H1 (cell line): ENCODE data around the gene IKZF3. TPM values are rescaled to one million over a fixed set of nuclear protein-coding genes. Genes with fewer than 3 reads are reported as not detected.

Experiments
- CTCF ChIA-PET: fragments of 300-600 bp; sonication (Branson Sonifier 250); formaldehyde crosslinking; loops from one replicate; lab custom pipeline; 2021; ENCODE audit not compliant: partially characterized antibody; lab: Charles Lee
- POLR2A ChIA-PET: fragments of 300-600 bp; sonication (Branson Sonifier 250); formaldehyde crosslinking; loops from one replicate; lab custom pipeline; 2021; ENCODE audit warnings: inconsistent platforms; ENCODE audit not compliant: partially characterized antibody; lab: Charles Lee
- DNase-seq, 2 experiments: peaks; one replicate each; pipeline versions ENCODE4 v3.0.0 to v3.0.0-alpha.2; 2010 to 2022; ENCODE audit warnings: low spot score in 2 of 2, low read depth in 1 of 2, mixed read lengths in 1 of 2
- FAIRE-seq: peaks from 2 replicates; lab custom pipeline; 2011; peaks lifted over from hg19 to GRCh38; lab: Jason Lieb, UNC
- H2AFZ ChIP-seq: 2 replicates; pipeline ENCODE4 v1.8.1; 2012; ENCODE audit warnings: low read length, inconsistent platforms
- H2AK5ac ChIP-seq: 2 replicates; pipeline ENCODE4 v1.6.1; 2013; ENCODE audit warnings: low read depth, low read length
- H2BK120ac ChIP-seq: replicated peaks from 2 replicates; pipeline ENCODE3; 2013; ENCODE audit warnings: low read depth, low read length, inconsistent platforms
- H2BK12ac ChIP-seq: 2 replicates; pipeline ENCODE4 v1.6.1; 2013; ENCODE audit warnings: low read depth, low read length
- H2BK15ac ChIP-seq: 2 replicates; pipeline ENCODE4 v1.6.1; 2013; ENCODE audit warnings: low read length
- H2BK20ac ChIP-seq: 2 replicates; pipeline ENCODE4 v1.6.1; 2013; ENCODE audit warnings: low read length
- H2BK5ac ChIP-seq: 2 replicates; pipeline ENCODE4 v1.6.1; 2013; ENCODE audit warnings: low read depth, low read length
- H3K14ac ChIP-seq: 2 replicates; pipeline ENCODE4 v1.6.1; 2013; ENCODE audit warnings: inconsistent platforms; ENCODE audit not compliant: insufficient read length
- H3K18ac ChIP-seq: 2 replicates; pipeline ENCODE4 v1.6.1; 2013; ENCODE audit warnings: low read length; ENCODE audit errors: extremely low read depth
- H3K23ac ChIP-seq: 2 replicates; pipeline ENCODE4 v1.6.1; 2013; ENCODE audit warnings: inconsistent platforms; ENCODE audit not compliant: insufficient read length
- H3K23me2 ChIP-seq: 2 replicates; pipeline ENCODE4 v1.6.1; 2013; ENCODE audit warnings: low read depth, low read length
- H3K27ac ChIP-seq: 2 replicates; pipeline ENCODE4 v1.6.1; 2011; ENCODE audit warnings: low read depth, low read length, inconsistent platforms
- H3K27me3 ChIP-seq, 4 experiments: replicated peaks in 1 of 4; 1 replicate in 1 of 4; 2 replicates in 3 of 4; pipeline versions ENCODE4 v1.6.1 to v1.8.1; 2011 to 2013; ENCODE audit warnings: low read length in 3 of 4, mild to moderate bottlenecking in 3 of 4, inconsistent platforms in 2 of 4, mixed read lengths in 2 of 4, moderate library complexity in 1 of 4; ENCODE audit not compliant: control insufficient read depth in 3 of 4, insufficient read depth in 3 of 4; ENCODE audit errors: extremely low read depth in 1 of 4
- H3K36me3 ChIP-seq, 4 experiments: 2 replicates each; pipeline versions ENCODE4 v1.6.1 to v1.8.1; 2011 to 2013; ENCODE audit warnings: mild to moderate bottlenecking in 4 of 4, low read length in 3 of 4, moderate library complexity in 2 of 4, control low read depth in 1 of 4, inconsistent platforms in 1 of 4; ENCODE audit not compliant: insufficient read depth in 4 of 4, control insufficient read depth in 2 of 4
- H3K4ac ChIP-seq: replicated peaks from 2 replicates; pipeline ENCODE3; 2013; ENCODE audit warnings: low read length, low read depth, mixed read lengths, inconsistent platforms; ENCODE audit not compliant: insufficient read length
- H3K4me1 ChIP-seq, 4 experiments: replicated peaks in 1 of 4; 1 replicate in 1 of 4; 2 replicates in 3 of 4; pipeline versions ENCODE4 v1.6.1 to v1.8.1; 2011 to 2013; ENCODE audit warnings: low read length in 3 of 4, inconsistent platforms in 2 of 4, mixed read lengths in 1 of 4; ENCODE audit not compliant: insufficient read depth in 4 of 4, control insufficient read depth in 3 of 4
- H3K4me2 ChIP-seq, 2 experiments: 2 replicates each; pipeline versions ENCODE4 v1.6.1 to v1.8.1; 2011 to 2013; ENCODE audit warnings: low read depth in 2 of 2, low read length in 2 of 2, control low read depth in 1 of 2, inconsistent platforms in 1 of 2, mild to moderate bottlenecking in 1 of 2; ENCODE audit not compliant: insufficient read depth in 1 of 2
- H3K4me3 ChIP-seq, 4 experiments: fragments of 200-600, 300-600 bp in 1 of 4; sonication (generic), shearing (Covaris generic), sonication (Bioruptor Twin) in 1 of 4; 2 replicates each; pipeline versions ENCODE4 v1.5.1 to v1.8.1; 2011 to 2016; ENCODE audit warnings: low read length in 4 of 4, low read depth in 3 of 4, control low read depth in 2 of 4, inconsistent platforms in 2 of 4, mild to moderate bottlenecking in 2 of 4, mixed read lengths in 1 of 4, moderate library complexity in 1 of 4; ENCODE audit not compliant: insufficient read depth in 2 of 4; ENCODE audit errors: extremely low read depth in 1 of 4
- H3K56ac ChIP-seq: replicated peaks from 2 replicates; pipeline ENCODE3; 2013; ENCODE audit warnings: low read depth, mild to moderate bottlenecking, mixed read lengths, low read length, inconsistent platforms; ENCODE audit not compliant: insufficient read length
- H3K79me1 ChIP-seq: 2 replicates; pipeline ENCODE4 v1.6.1; 2013; ENCODE audit warnings: low read depth, low read length, control low read depth
- H3K79me2 ChIP-seq, 2 experiments: 2 replicates each; pipeline versions ENCODE4 v1.6.1 to v1.8.1; 2012 to 2013; ENCODE audit warnings: low read length in 2 of 2, mild to moderate bottlenecking in 2 of 2, inconsistent platforms in 1 of 2; ENCODE audit not compliant: insufficient read depth in 2 of 2, control insufficient read depth in 1 of 2
- H3K9ac ChIP-seq, 4 experiments: replicated peaks in 1 of 4; 1 replicate in 1 of 4; 2 replicates in 3 of 4; pipeline versions ENCODE4 v1.6.1 to v1.8.1; 2011 to 2013; ENCODE audit warnings: low read depth in 3 of 4, low read length in 3 of 4, control low read depth in 2 of 4, mild to moderate bottlenecking in 2 of 4, moderate library complexity in 2 of 4, inconsistent platforms in 1 of 4; ENCODE audit errors: extremely low read depth in 1 of 4
- H3K9me3 ChIP-seq, 2 experiments: 2 replicates each; pipeline versions ENCODE4 v1.6.1 to v1.8.1; 2012 to 2013; ENCODE audit warnings: mild to moderate bottlenecking in 2 of 2, moderate library complexity in 2 of 2, control low read depth in 1 of 2, inconsistent platforms in 1 of 2, low read depth in 1 of 2, low read length in 1 of 2, mixed read lengths in 1 of 2; ENCODE audit not compliant: insufficient read depth in 2 of 2
- H4K20me1 ChIP-seq, 2 experiments: replicated peaks in 1 of 2; 2 replicates each; pipeline versions ENCODE3 to v1.8.1; 2011 to 2013; ENCODE audit warnings: inconsistent platforms in 2 of 2, low read length in 2 of 2, mild to moderate bottlenecking in 1 of 2; ENCODE audit not compliant: insufficient read depth in 2 of 2, control insufficient read depth in 1 of 2
- H4K5ac ChIP-seq: 2 replicates; pipeline ENCODE4 v1.6.1; 2013; ENCODE audit warnings: low read length, low read depth, mixed read lengths, inconsistent platforms; ENCODE audit not compliant: insufficient read length
- H4K8ac ChIP-seq: 2 replicates; pipeline ENCODE4 v1.8.0; 2013; ENCODE audit warnings: mild to moderate bottlenecking, moderate library complexity, low read length, inconsistent platforms; ENCODE audit not compliant: insufficient read depth; ENCODE audit errors: extremely low read depth
- H4K91ac ChIP-seq: replicated peaks from 2 replicates; pipeline ENCODE3; 2013; ENCODE audit warnings: low read length, mixed read lengths, inconsistent platforms; ENCODE audit not compliant: insufficient read length
- CHD1 ChIP-seq: IDR thresholded peaks from 2 replicates; pipeline ENCODE4 v1.6.1; 2012; ENCODE audit warnings: low read depth, low read length, improper control_type of control experiment
- FOSL1 ChIP-seq: IDR thresholded peaks from 2 replicates; pipeline ENCODE4 v1.6.1; 2011; ENCODE audit warnings: mild to moderate bottlenecking, low read depth, low read length, moderate library complexity; ENCODE audit not compliant: insufficient read depth
- PHF8 ChIP-seq: fragments of 200-600 bp; sonication (generic); conservative IDR thresholded peaks from 2 replicates; pipeline ENCODE4 v1.7.1; 2012; ENCODE audit warnings: low read depth, mild to moderate bottlenecking, inconsistent platforms, low read length, moderate library complexity
- POLR2A ChIP-seq, 2 experiments: IDR thresholded peaks; 1 replicate in 1 of 2; 2 replicates in 1 of 2; pipeline ENCODE4 v1.6.1; 2011; ENCODE audit warnings: low read depth in 2 of 2, low read length in 2 of 2, mild to moderate bottlenecking in 2 of 2; ENCODE audit errors: control extremely low read depth in 1 of 2
- POLR2AphosphoS5 ChIP-seq: IDR thresholded peaks from 2 replicates; pipeline ENCODE4 v1.6.1; 2011; ENCODE audit warnings: low read depth, low read length
- POU5F1 ChIP-seq: IDR thresholded peaks from 2 replicates; pipeline ENCODE4 v1.6.1; 2011; ENCODE audit warnings: low read depth, mild to moderate bottlenecking, low read length, moderate library complexity
- RFX5 ChIP-seq: IDR thresholded peaks from 2 replicates; pipeline ENCODE4 v1.6.1; 2011; ENCODE audit warnings: low read depth, low read length, improper control_type of control experiment, borderline replicate concordance
- RNF2 ChIP-seq: fragments of 200-900, 300-1000 bp; sonication (generic); IDR thresholded peaks from 2 replicates; pipeline ENCODE4 v1.7.1; 2016; ENCODE audit warnings: borderline replicate concordance, low read depth, mild to moderate bottlenecking, antibody characterized with exemption, low read length; ENCODE audit not compliant: poor library complexity, severe bottlenecking; ENCODE audit errors: missing control alignments
- SIN3A ChIP-seq, 2 experiments: IDR thresholded peaks in 1 of 2; conservative IDR thresholded peaks in 1 of 2; 2 replicates each; pipeline ENCODE4 v1.6.1; 2011 to 2012; ENCODE audit warnings: low read length in 2 of 2, improper control_type of control experiment in 1 of 2, low read depth in 1 of 2, mild to moderate bottlenecking in 1 of 2
- SIX5 ChIP-seq: IDR thresholded peaks from 2 replicates; pipeline ENCODE4 v1.6.1; 2011; ENCODE audit warnings: mild to moderate bottlenecking, low read depth, low read length
- SP2 ChIP-seq: IDR thresholded peaks from 2 replicates; pipeline ENCODE4 v1.6.1; 2012; ENCODE audit warnings: mild to moderate bottlenecking, low read length, inconsistent platforms
- TAF1 ChIP-seq: IDR thresholded peaks from 2 replicates; pipeline ENCODE4 v1.6.1; 2011; ENCODE audit warnings: mild to moderate bottlenecking, low read depth, low read length
- YY1 ChIP-seq: IDR thresholded peaks from 2 replicates; pipeline ENCODE4 v1.6.1; 2011; ENCODE audit warnings: low read depth, mild to moderate bottlenecking, low read length
- WGBS, 2 experiments: shearing (Covaris generic) in 1 of 2; methylation state at CpG; one replicate each; pipeline versions ENCODE4 v1.1.6 to v1.1.7; 2013 to 2015; ENCODE audit warnings: low lambda C conversion rate in 2 of 2, mixed read lengths in 2 of 2, inconsistent platforms in 1 of 2, low coverage in 1 of 2, missing lambda C conversion rate in 1 of 2; ENCODE audit not compliant: insufficient replicate concordance in 2 of 2, insufficient coverage in 1 of 2, insufficient read length in 1 of 2; ENCODE audit errors: extremely low coverage in 1 of 2, missing lambda C conversion rate in 1 of 2; 5-methylcytosine and 5-hydroxymethylcytosine counted together
- polyA plus RNA-seq, 7 experiments: library from polyadenylated mRNA; depleted of rRNA in 3 of 7; stranded (reverse) in 5 of 7; unstranded in 2 of 7; fragments of >200 nt in 5 of 7; fragments of 200-250 nt in 2 of 7; gene quantifications; 1 replicate in 5 of 7; 2 replicates in 1 of 7; 4 replicates in 1 of 7; pipeline versions ENCODE4 v1.2.1 to v1.2.3, GENCODE V29; 2011 to 2013; ENCODE audit warnings: missing spikeins in 2 of 7, mixed read lengths in 2 of 7
- total RNA-seq: library from RNA; stranded (reverse); fragmentation: NEBNext Ultra II Directional; extraction: Animal tissue kit (Norgen Biotek cat#: 25700); gene quantifications from 2 replicates; pipeline ENCODE4 v1.2.1, GENCODE V29; 2021

IKZF3 gene
- total and polyA plus RNA-seq, 2 of the 8 experiments (the other 6 are each of a cell fraction or from before 2014, with no cell fraction given) = 0.23 to 0.56 TPM

DNA sequence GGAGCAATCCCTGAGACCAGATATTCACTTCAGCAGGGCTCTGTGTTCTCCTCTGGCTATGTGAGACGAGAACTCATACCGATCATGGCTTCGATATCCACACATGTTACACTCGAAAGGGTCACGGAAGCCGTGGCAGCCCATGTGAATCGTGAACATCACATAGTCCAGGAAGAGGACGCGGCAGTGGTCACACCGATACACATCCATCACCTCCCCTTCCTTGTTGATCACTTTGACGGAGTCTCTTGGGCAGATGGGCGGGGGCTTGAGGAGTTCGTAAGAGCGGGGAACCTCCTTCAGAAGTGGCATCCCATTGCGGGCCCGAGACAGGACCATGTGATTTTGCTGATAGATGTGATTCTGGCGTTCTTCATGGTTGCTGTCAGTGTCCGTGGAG is 98.3 kb downstream of the IKZF3 start:
- no peaks in the 10 kb centered on the region for H3K79me2 ChIP-seq
- H3K23me2 ChIP-seq = no peaks in the 10 kb centered on the region
- H3K9me3 ChIP-seq = no peaks in the 10 kb centered on the region
- H3K4ac ChIP-seq = no peak overlapping the region
- no peaks in the 10 kb centered on the region for H3K79me1 ChIP-seq
- no peaks in the 10 kb centered on the region for H3K36me3 ChIP-seq
- no peaks in the 10 kb centered on the region for H4K20me1 ChIP-seq
- H2BK12ac ChIP-seq = no peak overlapping the region
- no peak overlapping the region for H2BK20ac ChIP-seq
- TF ChIP-seq SP2 = no peak
- no peak for TF ChIP-seq RFX5
- TF ChIP-seq CHD1 = no peak
- no peak for TF ChIP-seq RNF2
- TF ChIP-seq SIX5 = no peak
- TF ChIP-seq POU5F1 = no peak
- TF ChIP-seq POLR2A (IDR thresholded peaks at IDR 0.05; ENCODE audit: control extremely low read depth in 1 of 2, low read depth in 2 of 2, low read length in 2 of 2) = no peak
- TF ChIP-seq POLR2AphosphoS5 = no peak
- TF ChIP-seq PHF8 = no peak
- TF ChIP-seq SIN3A (conservative IDR thresholded peaks at IDR 0.05 in 1 of 2, IDR thresholded peaks at IDR 0.05 in 1 of 2; ENCODE audit: low read depth in 1 of 2, low read length in 2 of 2) = no peak
- no peak for TF ChIP-seq YY1
- no peak for TF ChIP-seq TAF1
- TF ChIP-seq FOSL1 = no peak
- no peaks in the 10 kb centered on the region for H3K4me1 ChIP-seq
- H2BK5ac ChIP-seq = no peak overlapping the region
- no peak overlapping the region for H4K91ac ChIP-seq
- H3K23ac ChIP-seq = no peak overlapping the region
- no peak overlapping the region for H4K5ac ChIP-seq
- no peak overlapping the region for H3K27ac ChIP-seq
- DNase-seq = no peak
- 92% methylated on average over 18 of the region's 18 CpGs; no CpG with 5 or more reads in 1 of the 2 experiments for WGBS, 2 experiments
- no peak overlapping the region for H3K14ac ChIP-seq
- H2AK5ac ChIP-seq = no peak overlapping the region
- no peak overlapping the region; the same call in 1 of the 2 replicates for H4K8ac ChIP-seq
- no peak overlapping the region for H3K4me2 ChIP-seq
- no peak overlapping the region for H2BK15ac ChIP-seq
- H3K4me3 ChIP-seq = no peak overlapping the region
- H3K27me3 ChIP-seq = no peaks in the 10 kb centered on the region
- no peak overlapping the region for H3K9ac ChIP-seq
- no peak overlapping the region for H3K18ac ChIP-seq
- CTCF ChIA-PET = interaction anchor here (1.0 kb wide), 1 partner anchor 144 kb away, joined by 3 read pairs; no protein-coding TSS in a partner anchor
- H3K56ac ChIP-seq = no peak overlapping the region
- POLR2A ChIA-PET = no interaction called here
- no peak for FAIRE-seq
- no peak overlapping the region for H2BK120ac ChIP-seq
- H2AFZ ChIP-seq = no peak overlapping the region
